Stimulated activated CD8-positive, alpha-beta memory T cell treated with anti-CD3 and anti-CD28 coated beads, Interleukin-15, amount 100 ng/mL, for 4 hours (primary cell): Measurements from ENCODE around the gene IFI27L1.

Source experiments
- DNase-seq, 2 donors: peaks; one replicate each; pipeline ENCODE4 v3.0.0-alpha.2; 2020; ENCODE audit warnings: low read depth in 2 of 2

Gene IFI27L1

DNA sequence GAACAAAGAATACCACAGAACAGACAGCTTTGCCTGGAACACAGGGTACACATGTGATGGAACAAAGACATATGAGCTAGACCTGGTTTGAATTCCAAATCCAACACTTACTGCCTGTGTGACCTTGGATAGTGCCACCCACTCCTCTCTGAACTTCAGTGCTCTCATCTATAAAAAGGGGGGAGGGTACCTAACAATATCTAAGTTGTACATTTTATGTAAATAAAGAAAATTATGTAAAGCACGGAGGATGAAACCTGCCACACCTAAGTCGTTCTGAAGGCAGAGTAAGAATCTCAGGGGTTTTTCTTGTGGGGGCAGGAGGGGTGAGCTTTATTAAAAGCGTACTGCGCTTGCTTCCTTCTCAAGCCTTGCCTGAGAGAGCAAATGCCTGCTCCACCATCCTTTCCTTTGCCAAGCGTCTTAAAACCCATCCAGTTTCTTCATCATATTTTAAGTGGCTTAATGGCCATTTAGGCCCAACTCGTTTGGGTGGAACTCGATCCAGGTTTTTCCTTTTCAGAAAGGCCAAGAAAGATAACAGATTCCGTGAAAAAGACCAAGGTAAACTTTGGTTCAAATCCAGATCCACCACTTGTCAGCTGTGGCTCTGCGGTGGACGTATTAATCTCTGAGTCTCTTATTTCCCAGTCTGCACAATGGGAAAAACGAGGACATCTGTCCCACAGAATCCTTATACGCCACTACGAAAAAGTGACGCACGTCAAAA is 1.1 kb upstream of the IFI27L1 start:
- no peak for DNase-seq

DNA sequence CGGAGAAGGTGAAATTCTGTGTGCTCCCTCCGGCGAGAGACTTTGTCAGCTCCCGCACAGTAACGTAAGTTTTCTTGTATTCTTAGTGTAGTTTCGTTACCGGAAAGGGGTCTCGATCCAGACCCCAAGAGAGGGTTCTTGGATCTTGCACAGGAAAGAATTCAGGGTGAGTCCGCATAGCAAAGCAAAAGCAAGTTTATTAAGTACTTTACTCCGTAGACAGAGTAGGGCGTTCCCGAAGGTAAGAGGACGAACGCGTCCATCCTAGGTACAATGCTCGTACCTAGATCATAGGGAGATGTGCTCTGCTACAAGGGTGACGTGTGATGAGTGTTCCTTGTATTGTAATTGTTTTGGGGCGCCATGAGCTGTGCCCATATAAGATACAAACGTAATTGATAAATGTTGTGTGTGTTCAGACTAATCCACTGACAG is 293 bp downstream of the IFI27L1 start:
- no peak for DNase-seq

DNA sequence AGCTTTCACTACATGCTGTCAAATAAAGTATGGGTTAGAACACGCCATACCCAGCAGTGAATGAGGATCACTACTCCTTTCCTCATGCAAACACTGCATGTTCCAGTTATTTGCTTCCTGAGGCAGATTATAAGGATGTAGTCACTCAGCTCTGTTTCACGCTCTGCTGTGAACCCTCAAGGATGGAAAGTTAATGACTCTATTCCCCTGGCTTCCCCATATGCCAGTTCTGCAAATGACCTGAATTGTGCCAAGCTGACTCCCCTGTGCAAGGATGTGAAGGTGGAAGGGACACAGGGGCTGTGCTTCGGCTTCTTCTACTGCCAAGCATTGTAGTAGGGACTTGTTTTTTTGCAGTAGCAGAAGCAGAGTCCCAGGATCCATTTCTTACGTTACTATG is 6.8 kb downstream of the IFI27L1 start:
- no peak for DNase-seq

DNA sequence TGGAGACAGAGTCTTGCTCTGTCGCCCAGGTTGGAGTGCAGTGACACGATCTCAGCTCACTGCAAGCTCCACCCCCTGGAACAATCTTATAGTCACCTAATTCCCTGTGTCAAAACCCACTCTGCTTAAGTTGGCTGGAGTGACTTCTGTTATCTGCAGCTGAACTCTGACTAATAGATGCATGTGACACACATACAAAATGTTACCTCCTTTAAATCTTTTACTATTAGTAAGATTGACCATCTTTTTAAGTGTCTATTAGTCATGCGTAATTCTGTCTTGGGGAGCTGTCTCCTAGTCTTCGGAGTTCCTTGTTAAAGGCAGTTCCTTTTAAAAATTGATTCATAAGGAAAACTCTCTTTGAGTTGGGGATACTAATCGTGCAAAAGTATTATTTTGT is 7.4 kb downstream of the IFI27L1 start:
- no peak for DNase-seq

DNA sequence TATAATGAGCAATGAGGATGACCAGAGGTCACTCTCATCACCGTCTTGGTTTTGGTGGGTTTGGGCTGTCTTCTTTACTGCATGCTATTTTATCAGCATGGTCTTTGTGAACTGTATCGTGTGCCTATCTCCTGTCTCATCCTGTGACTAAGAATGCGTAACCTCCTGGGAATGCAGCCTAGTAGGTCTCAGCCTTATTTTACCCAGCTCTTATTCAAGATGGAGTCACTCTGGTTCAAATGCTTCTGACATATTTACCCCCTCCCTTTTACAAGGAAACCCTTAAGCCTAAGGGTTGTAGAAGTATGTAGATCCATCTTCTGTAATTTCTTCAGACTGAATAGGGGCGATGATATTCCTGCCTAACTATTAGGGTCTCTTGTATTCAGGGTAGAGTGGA is 8.4 kb downstream of the IFI27L1 start:
- no peak for DNase-seq

DNA sequence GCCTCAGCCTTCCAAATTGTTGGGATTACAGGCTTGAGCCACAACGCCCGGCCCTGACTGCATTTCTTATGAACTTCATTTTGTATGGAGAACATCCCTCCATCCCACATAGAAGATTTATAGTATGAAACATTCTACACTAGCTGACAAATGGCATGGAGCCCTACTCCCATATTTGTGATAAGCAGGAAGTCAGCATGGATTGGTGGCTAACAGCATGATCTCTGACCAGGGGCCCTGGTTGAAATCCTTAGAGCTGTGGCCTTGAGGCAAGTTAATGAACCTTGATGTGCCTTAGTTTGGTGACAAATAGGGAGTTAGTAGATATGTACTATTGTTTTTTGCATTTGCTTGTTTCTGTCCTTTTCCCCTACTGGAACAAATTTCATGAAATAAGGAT is 12.3 kb downstream of the IFI27L1 start:
- DNase-seq: no peak

DNA sequence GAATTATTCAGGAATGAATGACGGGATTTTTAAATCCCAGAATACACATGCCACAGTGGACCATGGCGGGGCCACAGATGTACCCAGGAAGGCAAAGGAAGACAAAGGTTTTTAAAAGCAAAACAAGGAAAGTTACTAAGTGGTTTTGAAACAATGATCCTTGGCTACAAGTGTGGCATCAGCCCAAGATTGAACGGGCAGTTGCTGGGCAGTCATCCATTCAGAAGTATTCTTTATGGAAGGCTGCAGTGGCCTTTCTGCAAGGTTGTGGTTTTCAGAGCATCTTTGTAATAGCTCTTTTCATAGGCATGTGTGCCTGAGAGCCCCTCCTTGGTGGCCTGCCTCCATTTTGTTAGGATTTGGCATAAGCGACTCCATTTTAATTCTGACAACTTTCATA is 16.0 kb downstream of the IFI27L1 start:
- no peak for DNase-seq

DNA sequence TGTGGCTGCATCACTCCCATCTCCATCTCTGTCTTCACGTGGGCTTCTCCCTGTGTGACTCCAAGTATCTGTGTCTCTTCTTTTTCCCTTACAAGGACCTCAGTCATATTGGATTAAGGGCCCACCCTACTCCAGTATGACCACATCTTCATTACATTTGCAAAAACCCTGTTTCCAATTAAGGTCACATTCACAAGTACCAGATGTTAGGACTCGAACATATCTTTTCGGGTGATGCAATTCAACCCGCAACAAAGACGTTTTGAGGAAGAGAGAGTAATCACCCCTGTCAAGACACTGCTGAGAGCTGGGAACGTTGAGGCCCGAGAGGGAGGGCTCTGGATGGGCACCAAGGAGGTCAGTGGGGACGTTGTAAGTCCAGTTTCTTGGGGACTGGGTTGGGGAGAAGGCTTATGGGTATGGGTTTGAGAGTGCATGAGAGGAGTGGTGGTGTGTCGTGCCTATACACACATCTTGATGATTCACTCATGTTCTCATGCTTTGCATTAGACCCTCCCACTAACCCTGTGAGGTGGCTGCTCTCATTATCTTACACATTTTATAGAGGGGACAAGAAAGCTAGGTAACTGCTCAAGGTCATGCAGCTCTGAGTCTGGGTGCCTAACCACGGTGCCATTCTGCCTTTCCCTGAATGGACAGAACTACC is 17.3 kb downstream of the IFI27L1 start:
- no peak for DNase-seq

DNA sequence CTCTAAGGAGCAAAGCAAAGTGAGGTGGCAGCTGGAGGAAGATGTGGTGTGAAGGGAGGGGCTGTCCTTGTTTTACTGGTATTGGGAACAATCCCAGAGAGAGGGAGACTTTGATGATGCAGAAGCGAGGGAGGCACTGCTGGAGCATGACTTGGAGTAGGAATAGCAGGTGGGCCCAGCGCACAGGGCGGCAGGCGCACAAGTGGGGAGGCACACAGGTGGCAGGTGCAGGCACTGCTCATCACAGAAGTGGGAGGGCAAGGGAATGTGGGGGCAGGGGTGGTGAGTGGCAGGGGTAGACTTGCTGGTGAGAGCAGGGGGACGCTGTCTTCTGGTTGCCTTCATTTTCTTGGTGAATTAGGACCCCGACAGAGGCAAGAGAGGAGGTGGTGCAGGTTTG is 17.9 kb downstream of the IFI27L1 start:
- DNase-seq: no peak

DNA sequence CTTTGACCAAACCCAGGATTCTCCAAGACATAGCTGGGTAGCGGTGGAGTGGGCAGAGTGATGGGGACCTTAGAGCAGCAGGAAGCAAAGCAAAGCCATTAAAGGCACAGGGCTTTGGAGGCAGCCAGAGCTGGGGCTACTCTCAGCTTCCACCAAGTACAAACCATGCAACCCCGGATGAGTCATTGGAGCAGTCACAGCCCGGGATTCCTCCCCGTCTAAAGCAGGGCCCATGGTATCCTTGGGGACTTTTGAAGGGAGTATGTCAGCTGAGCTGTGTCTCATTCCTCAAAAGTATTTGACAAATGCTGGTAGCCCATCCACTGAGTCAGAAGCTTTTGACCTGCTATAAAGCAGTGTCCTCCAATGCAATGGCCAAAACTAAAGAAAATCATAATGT is 19.7 kb downstream of the IFI27L1 start:
- DNase-seq: no peak

DNA sequence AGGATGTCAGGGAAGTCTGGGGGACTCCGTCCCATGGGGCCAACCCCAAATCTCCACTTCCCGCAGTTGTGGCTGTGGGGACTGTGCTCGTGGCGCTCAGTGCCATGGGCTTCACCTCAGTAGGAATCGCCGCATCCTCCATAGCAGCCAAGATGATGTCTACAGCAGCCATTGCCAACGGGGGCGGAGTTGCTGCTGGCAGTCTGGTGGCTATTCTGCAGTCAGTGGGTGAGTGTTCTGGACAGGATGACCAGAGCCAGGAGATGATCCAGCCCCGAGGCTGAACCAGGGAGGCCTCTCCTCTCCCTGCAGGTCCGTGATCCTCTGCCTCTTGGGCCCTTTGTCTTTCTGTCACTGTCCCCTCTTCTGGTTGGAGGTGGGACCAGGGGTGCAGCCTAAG is 20.6 kb downstream of the IFI27L1 start:
- DNase-seq: no peak

DNA sequence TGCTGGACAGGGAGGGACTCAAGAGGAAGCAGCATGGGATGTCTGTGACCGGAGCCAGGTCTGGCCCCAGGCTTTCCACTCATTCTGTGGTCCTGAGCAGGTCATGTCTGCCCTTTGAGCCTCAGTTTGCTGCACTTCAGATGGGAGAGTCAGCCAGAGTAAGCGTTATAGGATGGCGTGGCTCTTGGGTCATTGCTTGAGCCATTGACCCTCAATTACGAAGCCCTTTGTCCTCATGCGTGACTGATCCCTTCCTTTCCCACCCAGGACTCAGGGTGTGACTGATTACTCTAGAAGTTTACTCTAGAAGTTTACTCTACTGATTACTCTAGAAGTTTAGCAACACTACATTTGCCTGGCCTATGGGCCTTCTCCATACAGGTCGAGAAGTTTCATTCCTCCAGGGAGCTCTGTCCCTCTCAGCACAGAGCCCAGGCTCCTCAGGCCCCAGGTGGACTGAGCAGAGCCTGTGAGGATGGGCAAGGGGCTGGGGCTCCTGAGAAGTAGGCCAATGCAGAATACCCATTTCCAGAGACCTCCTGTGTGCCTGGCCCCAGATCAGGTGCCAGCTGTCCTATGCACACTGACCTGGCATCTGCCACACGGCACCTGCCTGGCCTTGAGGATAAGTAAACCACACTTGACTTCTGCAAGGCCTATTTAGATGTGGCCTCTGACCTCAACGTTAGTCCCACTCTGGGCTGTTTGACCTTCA is 21.8 kb downstream of the IFI27L1 start:
- no peak for DNase-seq

DNA sequence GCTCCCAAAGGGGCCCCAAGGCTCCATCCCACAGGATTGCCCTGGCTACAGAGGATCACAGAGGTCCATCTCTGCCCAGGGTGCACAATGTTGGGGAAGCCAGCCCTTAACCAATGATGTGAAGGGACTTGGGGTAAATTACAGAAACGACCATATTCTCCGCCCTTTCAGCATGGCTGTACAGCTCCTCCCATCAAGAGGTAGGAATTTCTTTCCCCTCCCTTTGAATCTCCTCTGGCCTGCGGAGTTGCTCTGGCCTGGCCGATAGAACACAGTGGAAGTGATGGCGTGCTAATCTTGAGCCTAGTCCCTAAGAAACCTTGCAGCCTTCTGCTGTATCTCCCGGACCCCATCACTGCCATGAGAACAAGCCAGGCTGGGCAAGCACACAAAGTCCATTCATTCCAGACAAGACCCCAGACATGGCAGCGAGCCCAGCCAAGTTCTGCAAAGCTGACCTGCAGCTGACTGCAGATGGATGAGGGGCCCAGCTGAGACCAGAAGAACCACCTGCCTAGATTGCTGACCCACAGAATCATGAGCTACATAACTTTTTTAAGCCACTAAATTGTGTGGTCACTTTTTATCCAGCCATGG is 22.5 kb downstream of the IFI27L1 start:
- DNase-seq: no peak

DNA sequence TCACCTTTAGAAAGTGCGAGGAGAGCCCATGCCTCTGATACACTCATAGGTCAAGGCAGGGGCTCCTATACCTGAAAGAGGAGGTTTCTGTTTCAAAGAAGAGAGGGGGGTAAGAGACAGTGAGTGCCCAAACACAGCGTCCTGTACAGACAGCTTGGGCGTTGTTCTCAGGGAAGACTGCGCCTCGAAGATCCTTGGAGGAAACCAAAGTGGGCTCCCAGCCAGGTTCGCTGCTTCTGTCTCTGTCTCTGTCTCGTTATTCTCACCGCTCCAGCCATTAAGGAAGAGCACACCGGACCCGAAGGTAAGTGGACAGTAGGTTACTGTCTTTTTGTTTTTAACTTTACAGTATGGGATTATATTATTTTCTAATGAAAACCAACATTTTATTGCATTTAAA is 23.6 kb downstream of the IFI27L1 start:
- DNase-seq: no peak

DNA sequence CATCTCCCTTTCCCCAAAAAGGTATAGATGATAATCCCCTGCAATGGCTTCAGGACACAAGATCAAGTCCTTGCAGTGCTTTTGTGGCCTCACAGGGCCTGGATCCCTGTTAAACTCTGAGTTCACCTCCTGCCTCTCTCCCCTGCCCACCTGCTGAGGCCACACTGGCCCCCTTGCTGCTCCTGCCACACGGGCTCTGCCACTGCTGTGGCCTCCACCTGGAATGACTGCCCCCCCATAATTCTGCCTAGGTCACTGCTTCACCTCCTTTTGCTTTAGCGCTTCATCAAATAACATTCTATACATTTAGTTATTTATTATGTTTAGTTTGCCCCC is 28.8 kb downstream of the IFI27L1 start:
- DNase-seq: no peak

DNA sequence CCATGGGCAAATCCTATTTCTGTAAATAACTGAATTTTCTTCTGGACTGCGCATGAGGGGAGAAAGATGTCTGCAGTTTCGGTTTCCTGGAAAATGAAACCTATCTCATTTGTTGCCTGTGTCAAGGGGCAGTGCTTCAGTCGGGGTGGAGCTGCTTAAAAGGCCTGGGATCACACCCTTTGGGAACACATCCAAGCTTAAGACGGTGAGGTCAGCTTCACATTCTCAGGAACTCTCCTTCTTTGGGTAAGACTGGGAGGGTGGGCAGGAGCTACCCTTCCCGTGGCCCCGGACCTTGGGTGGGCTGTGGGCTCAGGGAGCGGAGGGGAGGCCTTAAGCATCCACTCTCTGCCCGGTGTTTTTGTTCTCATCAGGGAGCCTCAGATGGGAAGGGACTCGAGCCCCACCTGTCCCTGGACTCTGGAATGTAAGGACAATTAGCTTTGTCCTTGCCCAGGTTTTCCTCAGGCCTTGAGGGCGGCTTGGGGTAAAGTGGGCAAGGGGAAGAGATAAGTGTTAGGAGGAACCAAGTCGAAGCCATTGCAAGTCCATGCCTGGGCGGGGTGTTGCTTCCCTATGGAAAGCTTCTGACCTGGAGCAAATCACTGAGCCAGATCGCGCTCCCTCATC is 29.6 kb downstream of the IFI27L1 start, which contains the start of gene IFI27:
TSS of gene IFI27 (plus strand) at position 185 of the 630 bp plus-strand sequence.
- DNase-seq: no peak

DNA sequence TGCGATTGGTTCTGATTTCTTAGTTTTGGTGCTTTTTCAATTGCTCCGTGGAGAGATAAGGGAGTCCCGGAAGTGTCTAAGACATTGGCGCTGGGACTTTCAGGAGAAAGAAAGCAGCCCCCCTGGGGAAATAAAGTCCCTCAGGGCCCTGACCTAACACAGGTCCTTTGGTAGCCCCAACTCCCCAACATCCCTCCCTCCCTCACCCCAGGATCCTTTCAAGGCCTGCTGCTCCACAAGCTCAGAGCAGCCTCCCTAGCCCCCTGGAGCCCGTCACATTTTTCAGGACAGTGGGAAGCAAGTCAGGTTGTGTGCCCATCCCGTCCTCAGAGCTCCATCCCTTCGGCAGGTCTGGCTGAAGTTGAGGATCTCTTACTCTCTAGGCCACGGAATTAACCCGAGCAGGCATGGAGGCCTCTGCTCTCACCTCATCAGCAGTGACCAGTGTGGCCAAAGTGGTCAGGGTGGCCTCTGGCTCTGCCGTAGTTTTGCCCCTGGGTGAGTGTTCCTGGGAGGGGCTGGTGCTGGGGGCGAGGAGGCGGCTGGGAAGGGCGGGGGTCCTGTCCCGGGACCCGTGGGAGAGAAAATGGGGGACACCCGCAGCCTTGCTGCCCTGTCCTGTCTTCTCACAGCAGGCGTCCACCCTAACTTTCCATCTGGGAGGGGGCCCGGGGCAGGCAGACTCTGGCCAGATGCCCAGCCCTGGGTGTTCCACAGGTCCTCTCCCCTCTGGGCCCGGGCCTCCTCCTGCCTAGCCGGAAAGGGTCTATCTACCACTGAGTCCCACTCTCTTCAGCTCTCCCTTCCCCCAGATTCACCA is 30.4 kb downstream of the IFI27L1 start:
- no peak for DNase-seq

DNA sequence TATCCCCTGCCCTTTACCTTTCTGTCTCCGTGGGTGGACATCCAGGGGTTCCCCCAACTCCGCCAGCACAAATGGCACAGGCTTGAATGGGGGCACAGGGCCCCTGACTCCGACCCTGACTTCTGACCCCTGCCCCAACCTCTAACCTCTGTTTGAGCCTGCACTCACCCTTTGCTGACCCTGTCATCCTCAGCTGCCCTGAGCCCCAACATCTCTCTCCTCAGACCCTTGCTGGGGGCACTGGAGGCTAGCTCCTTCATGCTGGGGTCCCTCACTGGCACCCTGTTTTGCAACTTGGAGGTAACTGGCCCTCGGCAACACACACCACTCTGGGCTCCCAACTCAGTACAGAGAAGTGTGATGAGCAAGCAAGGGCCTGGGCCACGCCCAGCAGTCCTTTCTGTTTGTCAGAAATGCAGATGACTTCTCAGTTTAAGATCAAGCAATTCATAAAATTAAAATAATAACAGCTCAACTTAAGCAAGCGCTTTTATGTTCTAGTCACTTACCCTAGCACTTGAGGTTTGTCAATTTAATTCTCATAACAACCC is 31.5 kb downstream of the IFI27L1 start:
- no peak for DNase-seq

DNA sequence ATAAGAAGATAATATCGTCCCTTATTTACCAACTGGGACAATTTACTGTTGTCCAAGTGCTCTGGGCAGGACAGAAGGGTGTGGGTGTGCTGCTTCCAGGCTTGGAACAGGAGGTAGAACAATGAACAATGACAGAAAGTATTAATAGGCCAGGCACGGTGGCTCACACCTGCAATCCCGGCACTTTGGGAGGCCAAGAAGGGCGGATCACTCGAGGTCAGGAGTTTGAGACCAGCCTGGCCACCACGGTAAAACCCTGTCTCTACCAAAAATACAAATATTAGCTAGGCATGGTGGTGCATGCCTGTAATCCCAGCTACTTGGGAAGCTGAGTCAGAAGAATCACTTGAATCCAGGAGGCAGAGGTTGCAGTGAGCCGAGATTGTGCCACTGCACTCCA is 32.0 kb downstream of the IFI27L1 start:
- no peak for DNase-seq

DNA sequence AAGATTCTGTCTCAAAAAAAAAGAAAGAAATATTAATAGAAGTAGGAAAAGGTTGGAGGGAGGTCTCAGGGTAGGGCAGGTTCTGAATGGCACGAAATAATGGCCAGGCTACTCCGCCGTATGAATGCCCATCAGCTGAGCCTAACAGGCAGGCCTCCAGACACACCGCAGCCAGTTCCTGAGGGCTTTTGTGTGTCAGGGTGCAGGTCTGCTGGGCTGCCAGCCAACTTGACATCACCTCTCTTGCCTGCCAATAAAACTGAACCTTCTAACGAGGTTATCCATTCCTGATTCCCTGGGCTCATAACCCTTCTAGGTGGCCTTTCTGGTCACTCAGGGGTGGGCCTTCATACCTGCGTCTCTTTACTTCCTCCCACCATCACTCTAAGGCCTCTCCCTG is 32.4 kb downstream of the IFI27L1 start:
- DNase-seq: no peak
